ENCODE results near the gene NR1D1.

DNA sequence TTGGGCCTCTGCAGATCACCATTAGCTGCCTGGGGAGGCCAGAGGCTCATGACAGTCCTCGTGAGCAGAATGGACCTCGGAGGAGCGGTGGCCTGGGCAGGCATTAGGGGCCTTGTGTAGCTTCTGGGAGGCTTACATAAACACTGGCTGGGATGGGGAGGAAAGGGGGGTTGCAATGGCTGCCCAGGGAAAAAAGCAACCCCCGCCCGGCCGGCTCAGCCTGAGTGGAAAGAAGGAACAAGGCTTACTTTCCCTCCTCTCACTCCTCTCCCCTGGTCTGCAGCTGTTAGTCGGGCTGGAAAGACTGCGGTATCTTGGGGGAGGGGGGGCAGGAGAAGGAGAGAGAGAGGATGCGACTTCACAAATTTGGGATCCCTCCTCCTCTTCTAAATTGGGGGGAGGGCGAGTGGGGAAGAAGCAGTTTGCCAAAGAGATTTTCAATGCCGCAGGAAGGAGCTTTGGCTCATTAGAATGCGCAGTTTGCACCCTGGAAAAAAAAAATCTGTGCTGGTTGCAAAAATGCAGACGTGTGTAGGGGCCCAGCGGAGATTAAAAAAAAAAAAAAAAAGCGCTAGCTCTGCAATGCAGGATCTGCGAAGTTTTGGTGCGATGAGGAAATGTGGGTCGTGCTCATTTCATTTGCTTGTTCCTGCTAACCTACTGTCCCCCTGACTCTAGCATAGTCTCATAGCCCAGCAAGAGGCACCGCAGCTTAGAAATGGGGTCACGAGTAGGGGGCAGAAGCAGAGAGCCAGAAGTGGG lies 6.6 kb upstream of the NR1D1 start:
- TF ChIP-seq GABPA (IDR thresholded peaks at IDR 0.05; ENCODE audit: low read depth) (0 out of 2 replicates have a peak, but pooled peaks have one; percentile 15), POLR2AphosphoS5 (IDR thresholded peaks at IDR 0.05; ENCODE audit: low read depth) (no peak)
- TF ChIP-seq, protein P1, sequence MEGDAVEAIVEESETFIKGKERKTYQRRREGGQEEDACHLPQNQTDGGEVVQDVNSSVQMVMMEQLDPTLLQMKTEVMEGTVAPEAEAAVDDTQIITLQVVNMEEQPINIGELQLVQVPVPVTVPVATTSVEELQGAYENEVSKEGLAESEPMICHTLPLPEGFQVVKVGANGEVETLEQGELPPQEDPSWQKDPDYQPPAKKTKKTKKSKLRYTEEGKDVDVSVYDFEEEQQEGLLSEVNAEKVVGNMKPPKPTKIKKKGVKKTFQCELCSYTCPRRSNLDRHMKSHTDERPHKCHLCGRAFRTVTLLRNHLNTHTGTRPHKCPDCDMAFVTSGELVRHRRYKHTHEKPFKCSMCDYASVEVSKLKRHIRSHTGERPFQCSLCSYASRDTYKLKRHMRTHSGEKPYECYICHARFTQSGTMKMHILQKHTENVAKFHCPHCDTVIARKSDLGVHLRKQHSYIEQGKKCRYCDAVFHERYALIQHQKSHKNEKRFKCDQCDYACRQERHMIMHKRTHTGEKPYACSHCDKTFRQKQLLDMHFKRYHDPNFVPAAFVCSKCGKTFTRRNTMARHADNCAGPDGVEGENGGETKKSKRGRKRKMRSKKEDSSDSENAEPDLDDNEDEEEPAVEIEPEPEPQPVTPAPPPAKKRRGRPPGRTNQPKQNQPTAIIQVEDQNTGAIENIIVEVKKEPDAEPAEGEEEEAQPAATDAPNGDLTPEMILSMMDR (IDR thresholded peaks at IDR 0.05; ENCODE audit: insufficient read depth, low read length) = no peak

All from HL-60 (cell line).